ENCODE results near the gene S100A8. TPM values are rescaled to one million over a fixed set of nuclear protein-coding genes. Genes with fewer than 3 reads are reported as not detected.

S100A8 gene
- total RNA-seq, 1 experiment from 2014 or later, result 1.4 TPM

DNA sequence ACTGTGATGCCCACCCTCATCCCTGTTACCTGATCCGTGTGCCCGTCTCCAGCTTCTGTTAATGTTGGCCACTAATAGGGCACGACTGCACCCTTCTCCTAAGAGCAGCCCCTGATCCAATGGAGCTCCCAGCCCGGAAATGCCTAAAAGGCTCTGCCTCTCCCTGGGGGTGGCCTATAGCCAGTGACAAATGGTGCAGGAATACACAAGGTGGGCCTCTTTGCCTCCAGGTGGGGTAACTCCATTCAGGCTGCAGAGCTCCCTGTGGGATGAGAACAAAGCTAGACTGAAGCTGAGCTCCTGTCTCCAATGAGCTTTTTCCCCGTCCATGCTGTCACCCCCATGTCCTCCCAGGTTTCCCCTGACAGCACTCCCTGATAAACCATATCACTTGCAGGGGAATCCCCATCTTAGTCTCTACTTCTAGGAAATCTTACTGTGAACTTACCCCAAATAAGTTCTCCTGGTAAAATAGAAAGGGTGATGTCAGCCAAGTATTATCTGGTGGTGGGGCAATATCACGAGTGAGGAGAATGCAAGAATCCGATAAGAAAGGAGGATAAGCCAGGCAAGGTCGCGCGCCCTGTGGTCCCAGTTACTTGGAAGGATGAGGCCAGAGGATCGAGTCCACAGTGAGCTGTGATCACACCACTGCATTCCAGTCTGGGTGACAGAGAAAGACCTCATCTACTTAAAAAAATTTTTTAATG is 44.0 kb upstream of the S100A8 start:
- no TSS peak for BruUV-seq (replicated peaks)
- no peaks in the 10 kb centered on the region for H3K36me3 ChIP-seq (ENCODE audit: control insufficient read depth in 1 of 2, insufficient read depth in 2 of 2, low read length in 2 of 2)
- no peak for TF ChIP-seq EZH2 (IDR thresholded peaks at IDR 0.05)
- no peak for TF ChIP-seq EZH2phosphoT487 (IDR thresholded peaks at IDR 0.05; ENCODE audit: borderline replicate concordance)
- TF ChIP-seq, protein P1, sequence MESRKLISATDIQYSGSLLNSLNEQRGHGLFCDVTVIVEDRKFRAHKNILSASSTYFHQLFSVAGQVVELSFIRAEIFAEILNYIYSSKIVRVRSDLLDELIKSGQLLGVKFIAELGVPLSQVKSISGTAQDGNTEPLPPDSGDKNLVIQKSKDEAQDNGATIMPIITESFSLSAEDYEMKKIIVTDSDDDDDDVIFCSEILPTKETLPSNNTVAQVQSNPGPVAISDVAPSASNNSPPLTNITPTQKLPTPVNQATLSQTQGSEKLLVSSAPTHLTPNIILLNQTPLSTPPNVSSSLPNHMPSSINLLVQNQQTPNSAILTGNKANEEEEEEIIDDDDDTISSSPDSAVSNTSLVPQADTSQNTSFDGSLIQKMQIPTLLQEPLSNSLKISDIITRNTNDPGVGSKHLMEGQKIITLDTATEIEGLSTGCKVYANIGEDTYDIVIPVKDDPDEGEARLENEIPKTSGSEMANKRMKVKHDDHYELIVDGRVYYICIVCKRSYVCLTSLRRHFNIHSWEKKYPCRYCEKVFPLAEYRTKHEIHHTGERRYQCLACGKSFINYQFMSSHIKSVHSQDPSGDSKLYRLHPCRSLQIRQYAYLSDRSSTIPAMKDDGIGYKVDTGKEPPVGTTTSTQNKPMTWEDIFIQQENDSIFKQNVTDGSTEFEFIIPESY (IDR thresholded peaks at IDR 0.05; ENCODE audit: extremely low read depth, insufficient replicate concordance, low read length), result no peak
- no peak for TF ChIP-seq CBX3 (IDR thresholded peaks at IDR 0.05; ENCODE audit: low read depth)
- TF ChIP-seq YY1 (IDR thresholded peaks at IDR 0.05; ENCODE audit: extremely low read depth, insufficient replicate concordance, low read depth, low read length), result no peak
- TF ChIP-seq, protein P2, sequence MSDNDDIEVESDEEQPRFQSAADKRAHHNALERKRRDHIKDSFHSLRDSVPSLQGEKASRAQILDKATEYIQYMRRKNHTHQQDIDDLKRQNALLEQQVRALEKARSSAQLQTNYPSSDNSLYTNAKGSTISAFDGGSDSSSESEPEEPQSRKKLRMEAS (IDR thresholded peaks at IDR 0.05), result no peak
- TF ChIP-seq FOSL1 (IDR thresholded peaks at IDR 0.05; ENCODE audit: low read depth), result no peak
- no peak for TF ChIP-seq ELF1 (IDR thresholded peaks at IDR 0.05; ENCODE audit: borderline replicate concordance, low read depth)
- no peak for TF ChIP-seq POLR2AphosphoS5 (IDR thresholded peaks at IDR 0.05; ENCODE audit: low read depth, low read length)
- no peak for TF ChIP-seq SP1 (IDR thresholded peaks at IDR 0.05; ENCODE audit: low read depth)
- no peak for TF ChIP-seq ZNF274 (IDR thresholded peaks at IDR 0.05; ENCODE audit: low read depth, low read length)
- TF ChIP-seq EGR1 (IDR thresholded peaks at IDR 0.05; ENCODE audit: low read depth), result no peak
- TF ChIP-seq CEBPB (IDR thresholded peaks at IDR 0.05; ENCODE audit: low read depth), result no peak
- TF ChIP-seq SIN3A (IDR thresholded peaks at IDR 0.05; ENCODE audit: low read depth), result no peak
- no peak for TF ChIP-seq ZFX (IDR thresholded peaks at IDR 0.05)
- TF ChIP-seq JUND (IDR thresholded peaks at IDR 0.05), result no peak
- TF ChIP-seq, protein P3, sequence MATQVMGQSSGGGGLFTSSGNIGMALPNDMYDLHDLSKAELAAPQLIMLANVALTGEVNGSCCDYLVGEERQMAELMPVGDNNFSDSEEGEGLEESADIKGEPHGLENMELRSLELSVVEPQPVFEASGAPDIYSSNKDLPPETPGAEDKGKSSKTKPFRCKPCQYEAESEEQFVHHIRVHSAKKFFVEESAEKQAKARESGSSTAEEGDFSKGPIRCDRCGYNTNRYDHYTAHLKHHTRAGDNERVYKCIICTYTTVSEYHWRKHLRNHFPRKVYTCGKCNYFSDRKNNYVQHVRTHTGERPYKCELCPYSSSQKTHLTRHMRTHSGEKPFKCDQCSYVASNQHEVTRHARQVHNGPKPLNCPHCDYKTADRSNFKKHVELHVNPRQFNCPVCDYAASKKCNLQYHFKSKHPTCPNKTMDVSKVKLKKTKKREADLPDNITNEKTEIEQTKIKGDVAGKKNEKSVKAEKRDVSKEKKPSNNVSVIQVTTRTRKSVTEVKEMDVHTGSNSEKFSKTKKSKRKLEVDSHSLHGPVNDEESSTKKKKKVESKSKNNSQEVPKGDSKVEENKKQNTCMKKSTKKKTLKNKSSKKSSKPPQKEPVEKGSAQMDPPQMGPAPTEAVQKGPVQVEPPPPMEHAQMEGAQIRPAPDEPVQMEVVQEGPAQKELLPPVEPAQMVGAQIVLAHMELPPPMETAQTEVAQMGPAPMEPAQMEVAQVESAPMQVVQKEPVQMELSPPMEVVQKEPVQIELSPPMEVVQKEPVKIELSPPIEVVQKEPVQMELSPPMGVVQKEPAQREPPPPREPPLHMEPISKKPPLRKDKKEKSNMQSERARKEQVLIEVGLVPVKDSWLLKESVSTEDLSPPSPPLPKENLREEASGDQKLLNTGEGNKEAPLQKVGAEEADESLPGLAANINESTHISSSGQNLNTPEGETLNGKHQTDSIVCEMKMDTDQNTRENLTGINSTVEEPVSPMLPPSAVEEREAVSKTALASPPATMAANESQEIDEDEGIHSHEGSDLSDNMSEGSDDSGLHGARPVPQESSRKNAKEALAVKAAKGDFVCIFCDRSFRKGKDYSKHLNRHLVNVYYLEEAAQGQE (IDR thresholded peaks at IDR 0.05; ENCODE audit: low read depth), result no peak
- no peak for TF ChIP-seq RAD21 (IDR thresholded peaks at IDR 0.05; ENCODE audit: low read depth)
- TF ChIP-seq, protein P4, sequence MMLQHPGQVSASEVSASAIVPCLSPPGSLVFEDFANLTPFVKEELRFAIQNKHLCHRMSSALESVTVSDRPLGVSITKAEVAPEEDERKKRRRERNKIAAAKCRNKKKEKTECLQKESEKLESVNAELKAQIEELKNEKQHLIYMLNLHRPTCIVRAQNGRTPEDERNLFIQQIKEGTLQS (IDR thresholded peaks at IDR 0.05), result no peak
- TF ChIP-seq SRF (IDR thresholded peaks at IDR 0.05; ENCODE audit: low read depth), result no peak

More for the DNA sequence above, 44.0 kb upstream of the S100A8 start:
- H3K9me3 ChIP-seq (ENCODE audit: control insufficient read depth in 1 of 2, insufficient read depth in 1 of 2, low read depth in 1 of 2, low read length in 2 of 2), result no peaks in the 10 kb centered on the region
- DNase-seq (ENCODE audit: low read depth, low spot score), result no peak
- no peaks in the 10 kb centered on the region for H3K79me2 ChIP-seq (ENCODE audit: insufficient read depth, low read length)
- no peaks in the 10 kb centered on the region for H4K20me1 ChIP-seq (ENCODE audit: insufficient read depth)
- H3K27me3 ChIP-seq (ENCODE audit: insufficient read depth, low read length), result peaks cover 92% of the 10 kb centered on the region
- no peaks in the 10 kb centered on the region for H3K4me1 ChIP-seq (ENCODE audit: control insufficient read depth in 1 of 2, insufficient read depth in 2 of 2, low read length in 2 of 2)
- no peak for ATAC-seq
- H3K27ac ChIP-seq (ENCODE audit: low read depth, low read length), result no peak overlapping the region
- H3K4me3 ChIP-seq (replicated peaks in 1 of 2; ENCODE audit: low read depth in 1 of 2, low read length in 2 of 2), result no peak overlapping the region
- intact Hi-C loops (cut with micrococcal nuclease), result no loop called here
- H3K4me2 ChIP-seq (ENCODE audit: low read length), result no peak overlapping the region
- CTCF ChIA-PET, result no interaction called here
- no peak overlapping the region for H3K9ac ChIP-seq (ENCODE audit: low read length)
- no peaks in the 10 kb centered on the region for H3K9me2 ChIP-seq (ENCODE audit: insufficient read depth)
- H2AFZ ChIP-seq (ENCODE audit: low read depth, low read length, poor library complexity, severe bottlenecking), result no peak overlapping the region
- RAD21 ChIA-PET (ENCODE audit: low non-redundant PET in 1 of 2, low total read pairs in 2 of 2, uncharacterized antibody in 2 of 2, unreplicated experiment in 2 of 2), result no interaction called here
- POLR2A ChIA-PET, result no interaction called here

Data from HCT116 (cell line).